Smooth muscle cell (in vitro differentiated cells): ENCODE measurements around the gene LRRC63. TPM values are rescaled to one million over a fixed set of nuclear protein-coding genes. Genes with fewer than 3 reads are reported as not detected.

Experiments used
- DNase-seq: peaks from one replicate; lab custom pipeline; 2025; ENCODE audit not compliant: unreplicated experiment; lab: John Stamatoyannopoulos, UW
- H2AFZ ChIP-seq: fragments of 200-600 bp; sonication (generic); 2 replicates; pipeline ENCODE4 v1.6.0; 2016; ENCODE audit warnings: antibody characterized with exemption, low read depth, mild to moderate bottlenecking
- H3F3A ChIP-seq: fragments of 200-600 bp; sonication (generic); 2 replicates; pipeline ENCODE4 v1.6.0; 2017; ENCODE audit warnings: antibody characterized with exemption, low read depth
- H3K27ac ChIP-seq: fragments of 200-600 bp; sonication (generic); 2 replicates; pipeline ENCODE4 v1.5.1; 2016; ENCODE audit warnings: low read depth, mild to moderate bottlenecking
- H3K27me3 ChIP-seq: fragments of 200-600 bp; sonication (generic); 2 replicates; pipeline ENCODE4 v1.6.1; 2016; ENCODE audit warnings: low read depth, mild to moderate bottlenecking
- H3K36me3 ChIP-seq: fragments of 200-600 bp; sonication (generic); 2 replicates; pipeline ENCODE4 v1.5.1; 2016; ENCODE audit warnings: low read depth
- H3K4me1 ChIP-seq: fragments of 200-600 bp; sonication (generic); 2 replicates; pipeline ENCODE4 v1.5.1; 2016; ENCODE audit warnings: low read depth
- H3K4me2 ChIP-seq: fragments of 200-600 bp; sonication (generic); 2 replicates; pipeline ENCODE4 v1.6.0; 2016; ENCODE audit warnings: mild to moderate bottlenecking
- H3K4me3 ChIP-seq: fragments of 200-600 bp; sonication (generic); 2 replicates; pipeline ENCODE4 v1.5.1; 2016; ENCODE audit warnings: mild to moderate bottlenecking
- H3K79me2 ChIP-seq: fragments of 200-600 bp; sonication (generic); 2 replicates; pipeline ENCODE4 v1.6.0; 2016; ENCODE audit warnings: low read depth, mild to moderate bottlenecking
- H3K9ac ChIP-seq: fragments of 200-600 bp; sonication (generic); 2 replicates; pipeline ENCODE4 v1.6.0; 2016; ENCODE audit warnings: low read depth
- H3K9me3 ChIP-seq: fragments of 200-600 bp; sonication (generic); replicated peaks from 2 replicates; pipeline ENCODE4 v1.5.1; 2016; ENCODE audit warnings: low read depth
- H4K20me1 ChIP-seq: fragments of 200-600 bp; sonication (generic); 2 replicates; pipeline ENCODE4 v1.6.0; 2016; ENCODE audit warnings: low read depth
- WGBS: methylation state at CpG from one replicate; pipeline ENCODE4 v1.1.7; 2016; ENCODE audit warnings: low lambda C conversion rate; 5-methylcytosine and 5-hydroxymethylcytosine counted together
- polyA plus RNA-seq: library from polyadenylated mRNA; unstranded; fragments of >200 nt; fragmentation: Nextera tagmentation; extraction: Ambion mirVana; gene quantifications from 2 replicates; pipeline ENCODE4 v1.2.1, GENCODE V29; 2016
- total RNA-seq: library from RNA; depleted of rRNA; stranded (reverse); fragments of >200 nt; gene quantifications from 2 replicates; pipeline ENCODE4 v1.2.3, GENCODE V29; 2014
- TF ChIP-seq, protein P1 (sequence below): fragments of 200-600 bp; sonication (generic); IDR thresholded peaks from 2 replicates; pipeline ENCODE4 v1.5.1; 2017; ENCODE audit warnings: borderline replicate concordance, mild to moderate bottlenecking, antibody characterized with exemption; ENCODE audit not compliant: insufficient read depth, poor library complexity, severe bottlenecking

The LRRC63 gene
- total and polyA plus RNA-seq, 2 experiments from 2014 or later = 0.16 TPM; not detected in 1

DNA sequence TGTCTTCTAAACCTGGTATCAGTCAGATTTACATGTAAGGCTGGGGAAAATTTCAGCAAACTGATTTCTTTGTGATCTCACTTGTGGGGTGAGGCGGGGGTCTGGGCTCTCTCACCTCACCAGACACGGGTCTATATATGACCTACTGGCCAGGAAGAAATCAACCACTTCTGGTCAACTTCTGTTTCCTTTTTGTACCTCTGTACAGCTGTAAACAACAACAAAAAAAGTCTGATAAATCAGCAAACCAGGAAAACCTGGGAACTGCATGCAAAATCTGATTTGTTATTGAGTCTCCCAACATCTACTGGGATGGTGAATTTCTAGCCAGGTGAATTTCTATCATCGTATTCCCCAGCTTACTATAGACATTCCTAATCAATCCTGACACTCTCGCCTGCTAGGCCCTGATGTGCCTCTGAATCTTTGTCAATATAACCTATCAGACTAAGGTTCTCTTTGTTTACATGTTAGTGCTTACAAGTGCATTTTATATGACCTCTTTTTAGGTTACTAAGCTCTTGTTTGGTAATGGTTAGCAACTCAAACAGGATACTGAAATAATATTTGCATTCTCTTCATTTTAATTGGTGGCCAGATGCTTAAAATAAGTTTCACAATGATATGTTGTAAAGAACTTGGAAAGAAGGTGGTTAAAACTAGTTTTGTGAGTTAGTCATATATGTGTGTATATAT lies 77.7 kb downstream of the LRRC63 start:
- Histone ChIP-seq H3K36me3 (no peaks in the 10 kb centered on the region), H3F3A (no peaks in the 10 kb centered on the region), H3K9me3 (no peaks in the 10 kb centered on the region), H3K27me3 (no peaks in the 10 kb centered on the region), H3K9ac (no peak overlapping the region), H3K4me2 (no peak overlapping the region), H3K27ac (no peak overlapping the region), H4K20me1 (no peaks in the 10 kb centered on the region), H3K4me1 (peaks cover 1% of the 10 kb centered on the region), H3K79me2 (no peaks in the 10 kb centered on the region), H3K4me3 (no peak overlapping the region), H2AFZ (no peak overlapping the region)
- no peak for DNase-seq
- WGBS = 54% methylated on average over 4 of the region's 4 CpGs
- TF ChIP-seq, protein P1, sequence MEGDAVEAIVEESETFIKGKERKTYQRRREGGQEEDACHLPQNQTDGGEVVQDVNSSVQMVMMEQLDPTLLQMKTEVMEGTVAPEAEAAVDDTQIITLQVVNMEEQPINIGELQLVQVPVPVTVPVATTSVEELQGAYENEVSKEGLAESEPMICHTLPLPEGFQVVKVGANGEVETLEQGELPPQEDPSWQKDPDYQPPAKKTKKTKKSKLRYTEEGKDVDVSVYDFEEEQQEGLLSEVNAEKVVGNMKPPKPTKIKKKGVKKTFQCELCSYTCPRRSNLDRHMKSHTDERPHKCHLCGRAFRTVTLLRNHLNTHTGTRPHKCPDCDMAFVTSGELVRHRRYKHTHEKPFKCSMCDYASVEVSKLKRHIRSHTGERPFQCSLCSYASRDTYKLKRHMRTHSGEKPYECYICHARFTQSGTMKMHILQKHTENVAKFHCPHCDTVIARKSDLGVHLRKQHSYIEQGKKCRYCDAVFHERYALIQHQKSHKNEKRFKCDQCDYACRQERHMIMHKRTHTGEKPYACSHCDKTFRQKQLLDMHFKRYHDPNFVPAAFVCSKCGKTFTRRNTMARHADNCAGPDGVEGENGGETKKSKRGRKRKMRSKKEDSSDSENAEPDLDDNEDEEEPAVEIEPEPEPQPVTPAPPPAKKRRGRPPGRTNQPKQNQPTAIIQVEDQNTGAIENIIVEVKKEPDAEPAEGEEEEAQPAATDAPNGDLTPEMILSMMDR = no peak

DNA sequence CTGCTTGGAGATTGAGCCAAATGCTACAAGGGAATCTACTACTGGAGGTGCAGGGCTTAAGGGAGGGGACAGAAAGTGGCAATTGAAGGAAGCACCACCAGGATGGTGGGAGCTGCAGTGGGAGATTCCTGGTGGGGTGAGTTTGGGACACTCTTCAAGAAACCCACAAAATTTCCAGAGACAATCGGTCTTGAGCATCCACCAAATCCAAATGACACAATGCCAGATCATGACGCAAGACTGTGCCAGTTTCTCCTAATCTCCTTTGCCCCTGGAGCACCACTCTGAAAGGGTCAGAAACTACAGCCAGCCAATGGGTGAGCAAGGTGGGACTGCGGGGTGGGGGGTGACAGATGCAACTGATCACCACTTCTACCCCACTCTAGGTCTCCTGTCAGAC lies 78.7 kb downstream of the LRRC63 start:
- no peaks in the 10 kb centered on the region for H4K20me1 ChIP-seq
- H3K79me2 ChIP-seq = no peaks in the 10 kb centered on the region
- WGBS = 91% methylated on average over 3 of the region's 3 CpGs
- H3K27ac ChIP-seq = no peak overlapping the region
- H3K9me3 ChIP-seq = no peaks in the 10 kb centered on the region
- no peak overlapping the region for H3K4me2 ChIP-seq
- H3K36me3 ChIP-seq = no peaks in the 10 kb centered on the region
- no peak overlapping the region for H3K4me3 ChIP-seq
- TF ChIP-seq, protein P1 = no peak
- H3K27me3 ChIP-seq = no peaks in the 10 kb centered on the region
- H3K4me1 ChIP-seq = no peaks in the 10 kb centered on the region
- no peak for DNase-seq
- H3F3A ChIP-seq = peaks cover 2% of the 10 kb centered on the region
- H3K9ac ChIP-seq = no peak overlapping the region
- H2AFZ ChIP-seq = no peak overlapping the region

DNA sequence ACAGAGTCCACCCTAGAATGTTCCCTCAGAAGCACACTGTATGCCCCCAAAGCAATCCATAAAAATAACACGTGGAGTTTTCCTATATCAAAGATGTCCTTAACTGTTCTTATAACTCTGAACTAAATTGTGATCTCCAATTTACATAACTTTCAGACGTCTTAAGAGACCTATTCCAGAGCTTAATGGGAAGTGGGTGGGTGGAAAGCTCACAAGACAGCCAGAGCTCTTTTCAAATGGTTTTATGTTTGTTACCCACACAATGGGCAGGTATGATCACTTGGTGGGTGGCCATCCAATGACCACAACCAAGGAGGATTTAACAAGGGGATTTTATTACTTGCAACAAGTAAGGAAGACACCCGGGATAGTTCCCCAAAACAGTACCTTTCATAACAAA lies 81.7 kb downstream of the LRRC63 start:
- no peak for DNase-seq
- Histone ChIP-seq H3K9me3 (no peaks in the 10 kb centered on the region), H3K4me2 (no peak overlapping the region), H3K4me3 (no peak overlapping the region), H3K27me3 (no peaks in the 10 kb centered on the region), H4K20me1 (no peaks in the 10 kb centered on the region), H3K36me3 (no peaks in the 10 kb centered on the region), H3K79me2 (no peaks in the 10 kb centered on the region), H3K27ac (no peak overlapping the region), H3K4me1 (no peaks in the 10 kb centered on the region), H3F3A (peaks cover 12% of the 10 kb centered on the region), H2AFZ (no peak overlapping the region), H3K9ac (no peak overlapping the region)
- TF ChIP-seq, protein P1 = no peak
- WGBS = 75% methylated on average over 3 of the region's 3 CpGs
